Measurements from ENCODE around the gene PLXNA2.

PLXNA2 gene

GRCh38 chr1:208240662-208241355 is 3.4 kb downstream of the PLXNA2 start:
- DNase-seq = no peak

- DNase-seq = peak; percentile 33
Measured at GRCh38 chr1:208239473-208240381, 4.5 kb downstream of the PLXNA2 start.

GRCh38 chr1:208238710-208239472 is 5.3 kb downstream of the PLXNA2 start:
- DNase-seq = peak; percentile 55

- DNase-seq = no peak
Measured at GRCh38 chr1:208237241-208237640, 6.9 kb downstream of the PLXNA2 start.

GRCh38 chr1:208235982-208236761 is 8.0 kb downstream of the PLXNA2 start:
- DNase-seq = no peak

GRCh38 chr1:208235356-208235981 is 8.7 kb downstream of the PLXNA2 start:
- peak; percentile 58 for DNase-seq

GRCh38 chr1:208234721-208235120 is 9.5 kb downstream of the PLXNA2 start:
- DNase-seq = no peak

GRCh38 chr1:208233978-208234377 is 10.2 kb downstream of the PLXNA2 start:
- no peak for DNase-seq

GRCh38 chr1:208233546-208233945 is 10.6 kb downstream of the PLXNA2 start:
- no peak for DNase-seq

GRCh38 chr1:208232662-208233038 is 11.5 kb downstream of the PLXNA2 start:
- DNase-seq = no peak

GRCh38 chr1:208231881-208232661 is 12.1 kb downstream of the PLXNA2 start:
- DNase-seq = no peak

- DNase-seq = no peak
Measured at GRCh38 chr1:208230668-208231529, 13.3 kb downstream of the PLXNA2 start.

GRCh38 chr1:208228550-208228949 is 15.6 kb downstream of the PLXNA2 start:
- no peak for DNase-seq

- DNase-seq = no peak
Measured at GRCh38 chr1:208228026-208228425, 16.2 kb downstream of the PLXNA2 start.

- DNase-seq = no peak
Measured at GRCh38 chr1:208227366-208227765, 16.8 kb downstream of the PLXNA2 start.

- peak; percentile 20 for DNase-seq
Measured at GRCh38 chr1:208225954-208226937, 17.9 kb downstream of the PLXNA2 start.

- no peak for DNase-seq
Measured at GRCh38 chr1:208224192-208224713, 19.9 kb downstream of the PLXNA2 start.

- no peak for DNase-seq
Measured at GRCh38 chr1:208223136-208223535, 21.0 kb downstream of the PLXNA2 start.
